Common myeloid progenitor, CD34-positive (primary cell): ENCODE measurements around the gene DAZAP1.
"Not testable (repeated sequence)": the region's sequence is repeated elsewhere in the genome, so short reads cannot be mapped to it uniquely, and the experiment has no call there.

Experiments used
- CTCF ChIA-PET: fragments of 350-600 bp; sonication (Branson Sonifier 250); formaldehyde crosslinking; loops from one replicate; lab custom pipeline; 2021; ENCODE audit warnings: antibody characterized with exemption; lab: Charles Lee
- POLR2A ChIA-PET: fragments of 350-600 bp; sonication (Branson Sonifier 250); formaldehyde crosslinking; loops from one replicate; lab custom pipeline; 2021; ENCODE audit warnings: antibody characterized with exemption; lab: Charles Lee
- DNase-seq, 3 donors: peaks; one replicate each; pipeline versions ENCODE4 v3.0.0 to v3.0.0-alpha.2; 2013
- H3K27ac ChIP-seq, 2 experiments: 1 replicate in 1 of 2; 2 replicates in 1 of 2; pipeline ENCODE4 v1.7.0; 2013; ENCODE audit warnings: inconsistent platforms in 2 of 2, low read length in 2 of 2, mild to moderate bottlenecking in 2 of 2, low read depth in 1 of 2, moderate library complexity in 1 of 2; ENCODE audit not compliant: severe bottlenecking in 2 of 2, insufficient read depth in 1 of 2, poor library complexity in 1 of 2
- H3K27me3 ChIP-seq, 5 experiments: replicated peaks in 2 of 5; 1 replicate in 3 of 5; 2 replicates in 2 of 5; pipeline versions ENCODE4 v1.6.1 to v1.7.0; 2013; ENCODE audit warnings: low read length in 4 of 5, mild to moderate bottlenecking in 2 of 5, moderate library complexity in 2 of 5, inconsistent platforms in 1 of 5; ENCODE audit not compliant: insufficient read depth in 5 of 5, control insufficient read depth in 4 of 5
- H3K36me3 ChIP-seq, 4 experiments: 1 replicate in 2 of 4; 2 replicates in 2 of 4; pipeline versions ENCODE4 v1.6.1 to v1.7.0; 2013; ENCODE audit warnings: low read length in 3 of 4, control low read depth in 1 of 4, mild to moderate bottlenecking in 1 of 4; ENCODE audit not compliant: control insufficient read depth in 4 of 4, insufficient read depth in 4 of 4
- H3K4me1 ChIP-seq, 4 experiments: 1 replicate in 3 of 4; 2 replicates in 1 of 4; pipeline versions ENCODE4 v1.6.1 to v1.7.1; 2013; ENCODE audit warnings: low read length in 3 of 4, mild to moderate bottlenecking in 3 of 4, control low read depth in 1 of 4, inconsistent platforms in 1 of 4, moderate library complexity in 1 of 4; ENCODE audit not compliant: control insufficient read depth in 4 of 4, insufficient read depth in 4 of 4; ENCODE audit errors: control extremely low read depth in 1 of 4
- H3K4me3 ChIP-seq, 7 experiments: 1 replicate in 4 of 7; 2 replicates in 3 of 7; pipeline versions ENCODE4 v1.5.1 to v1.7.0; 2013; ENCODE audit warnings: mild to moderate bottlenecking in 7 of 7, low read length in 6 of 7, moderate library complexity in 6 of 7, inconsistent platforms in 2 of 7, low read depth in 2 of 7, control low read depth in 1 of 7; ENCODE audit not compliant: insufficient read depth in 4 of 7, control insufficient read depth in 1 of 7; ENCODE audit errors: extremely low read depth in 1 of 7
- H3K9me3 ChIP-seq, 5 experiments: 1 replicate in 4 of 5; 2 replicates in 1 of 5; pipeline versions ENCODE4 v1.6.1 to v1.7.1; 2013; ENCODE audit warnings: low read length in 4 of 5, mild to moderate bottlenecking in 2 of 5, inconsistent platforms in 1 of 5, low read depth in 1 of 5, moderate library complexity in 1 of 5; ENCODE audit not compliant: control insufficient read depth in 4 of 5, insufficient read depth in 2 of 5; ENCODE audit errors: control extremely low read depth in 1 of 5
- WGBS: methylation state at CpG from one replicate; pipeline ENCODE4 v1.1.5; 2013; ENCODE audit not compliant: insufficient coverage; 5-methylcytosine and 5-hydroxymethylcytosine counted together

The DAZAP1 gene

DNA sequence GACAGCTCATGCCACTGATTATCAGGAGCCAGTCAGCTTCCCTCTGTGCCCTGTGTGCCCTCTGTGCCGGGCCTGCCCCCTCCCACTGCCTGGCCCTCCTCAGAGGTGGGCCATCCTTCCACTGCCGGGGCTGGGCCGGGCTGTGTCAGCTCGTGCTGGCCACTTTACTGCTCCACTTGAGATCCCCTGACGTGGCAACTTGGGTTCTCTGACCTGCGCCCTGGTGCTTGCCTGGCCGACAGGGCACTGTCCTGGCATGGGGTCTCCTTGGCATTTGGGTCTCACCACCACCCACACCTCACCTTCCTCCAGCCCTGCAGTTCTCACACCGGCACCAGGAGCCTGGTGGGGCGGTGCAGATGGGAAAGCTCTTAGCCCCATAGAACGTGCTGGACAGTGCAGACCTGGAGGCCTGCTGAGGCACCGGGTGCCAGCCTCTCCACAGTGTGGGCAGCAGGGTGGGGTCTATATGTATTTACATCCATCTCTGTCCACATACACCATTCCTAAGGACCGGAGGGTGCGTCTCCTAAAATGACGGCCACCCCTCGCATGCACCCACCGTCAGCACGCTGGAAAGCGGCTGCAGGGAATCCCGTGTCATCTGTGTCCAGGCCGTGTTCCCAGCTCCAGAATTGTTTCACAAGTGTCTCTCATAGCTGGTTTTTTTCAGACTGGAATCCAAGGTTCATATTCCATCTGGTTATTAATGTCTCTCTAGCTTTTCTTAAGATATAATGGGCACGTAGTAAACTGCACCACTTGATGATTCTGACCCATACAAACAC is 11.8 kb downstream of the DAZAP1 start:
- ChIA-PET POLR2A (interaction anchor here (0.6 to 0.8 kb wide), 3 partner anchors 130 to 877 kb away, joined by 3 to 5 read pairs (median 5); no protein-coding TSS in a partner anchor), CTCF (interaction anchor here (0.9 kb wide), 1 partner anchor 9 kb away, joined by 3 read pairs; no protein-coding TSS in a partner anchor)
- Histone ChIP-seq H3K36me3 (peaks cover 16 to 87% (median 64%) of the 10 kb centered on the region in 4 experiments), H3K4me1 (peaks cover 0 to 21% (median 17%) of the 10 kb centered on the region in 4 experiments), H3K27me3 (no peaks in the 10 kb centered on the region), H3K27ac (no peak overlapping the region), H3K9me3 (no peaks in the 10 kb centered on the region), H3K4me3 (no peak overlapping the region)
- WGBS = 98% methylated on average over 21 of the region's 21 CpGs
- DNase-seq = no peak

DNA sequence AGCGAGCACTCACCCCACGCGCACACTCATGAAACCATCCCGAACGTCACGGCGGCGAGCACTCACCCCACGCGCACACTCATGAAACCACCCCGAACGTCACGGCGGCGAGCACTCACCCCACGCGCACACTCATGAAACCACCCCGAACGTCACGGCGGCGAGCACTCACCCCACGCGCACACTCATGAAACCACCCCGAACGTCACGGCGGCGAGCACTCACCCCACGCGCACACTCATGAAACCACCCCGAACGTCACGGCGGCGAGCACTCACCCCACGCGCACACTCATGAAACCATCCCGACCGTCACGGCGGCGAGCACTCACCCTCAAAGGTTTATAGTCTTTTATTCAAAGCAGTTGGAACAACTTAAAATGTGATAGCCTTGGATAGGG is 12.7 kb downstream of the DAZAP1 start:
- Histone ChIP-seq H3K4me1 (peaks cover 0 to 18% (median 14%) of the 10 kb centered on the region in 4 experiments), H3K36me3 (peaks cover 18 to 91% (median 70%) of the 10 kb centered on the region in 4 experiments)
- H3K27ac ChIP-seq, H3K27me3 ChIP-seq, H3K9me3 ChIP-seq, H3K4me3 ChIP-seq, POLR2A ChIA-PET, DNase-seq: not testable (repeated sequence)
- WGBS = 100% methylated on average over 6 of the region's 43 CpGs
- CTCF ChIA-PET = interaction anchor here (1.5 kb wide), 1 partner anchor 14 kb away, joined by 3 read pairs; no protein-coding TSS in a partner anchor

DNA sequence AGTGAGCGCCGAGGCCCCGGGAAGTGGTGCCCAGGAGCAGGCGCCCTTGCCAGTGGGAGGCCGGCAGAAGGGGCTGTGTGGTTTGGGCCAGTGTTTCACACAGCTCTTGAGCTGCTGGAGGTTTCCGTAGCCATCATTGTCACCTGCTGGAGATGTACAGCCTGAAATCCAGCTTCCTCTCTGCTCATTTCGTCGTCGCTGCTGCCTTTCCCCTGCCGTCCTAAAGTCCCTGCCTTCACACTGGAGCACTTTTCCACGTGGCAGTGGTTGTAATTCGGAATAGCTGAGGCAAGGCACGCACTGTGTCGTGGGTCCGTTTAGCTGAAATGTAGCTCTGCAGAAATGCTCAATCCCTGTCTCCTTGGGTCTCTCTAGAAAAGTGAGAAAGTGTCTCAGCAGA is 13.2 kb downstream of the DAZAP1 start:
- Histone ChIP-seq H3K9me3 (no peaks in the 10 kb centered on the region), H3K27ac (no peak overlapping the region), H3K36me3 (peaks cover 19 to 96% (median 74%) of the 10 kb centered on the region in 4 experiments), H3K4me1 (peaks cover 0 to 13% (median 9%) of the 10 kb centered on the region in 4 experiments), H3K27me3 (no peaks in the 10 kb centered on the region), H3K4me3 (no peak overlapping the region)
- WGBS = 97% methylated on average over 15 of the region's 15 CpGs
- ChIA-PET POLR2A (no interaction called here), CTCF (interaction anchor here (1.5 kb wide), 1 partner anchor 15 kb away, joined by 3 read pairs; no protein-coding TSS in a partner anchor)
- DNase-seq = no peak

DNA sequence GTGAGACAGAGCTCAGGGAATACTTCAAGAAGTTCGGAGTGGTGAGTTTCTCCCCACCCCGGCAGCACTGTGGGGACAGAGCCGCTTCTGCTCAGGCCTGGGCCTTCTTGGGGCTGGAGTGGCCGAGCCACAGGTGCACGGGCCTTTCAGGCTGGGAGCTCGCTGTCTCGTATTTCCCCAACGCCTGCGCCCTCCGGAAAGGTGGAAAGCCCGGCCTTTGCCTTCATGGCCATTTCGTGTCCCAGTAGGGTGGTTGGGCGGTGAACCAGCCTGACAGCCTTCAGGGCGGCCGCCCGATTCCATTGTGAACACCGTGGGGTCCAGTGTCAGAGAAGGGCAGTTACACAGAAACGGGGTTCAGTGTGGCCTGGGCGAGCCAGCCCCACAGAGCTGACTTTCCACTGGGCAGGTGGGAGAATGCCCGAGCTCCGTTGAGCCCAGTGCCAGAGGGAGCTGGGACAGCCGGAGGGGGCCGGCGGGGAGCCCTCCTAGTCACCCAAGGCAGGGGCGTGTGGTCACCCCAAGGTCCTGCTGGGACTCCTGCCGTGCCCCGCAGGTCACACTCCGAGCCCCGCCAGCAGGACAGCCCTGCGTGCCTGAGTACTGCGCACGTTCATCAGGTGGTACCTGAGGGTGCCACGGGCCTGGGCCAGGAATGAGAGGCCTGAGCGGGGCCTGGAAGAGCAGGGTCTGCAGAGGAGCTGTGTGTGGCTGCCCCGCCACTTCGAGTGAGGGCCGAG is 14.0 kb downstream of the DAZAP1 start:
- H3K4me3 ChIP-seq = no peak overlapping the region
- H3K4me1 ChIP-seq = peaks cover 0 to 5% (median 2%) of the 10 kb centered on the region in 4 experiments
- CTCF ChIA-PET = interaction anchor here (1.5 kb wide), 1 partner anchor 16 kb away, joined by 3 read pairs; no protein-coding TSS in a partner anchor
- H3K27me3 ChIP-seq = no peaks in the 10 kb centered on the region
- no peaks in the 10 kb centered on the region for H3K9me3 ChIP-seq
- DNase-seq = no peak
- POLR2A ChIA-PET = no interaction called here
- H3K36me3 ChIP-seq = peaks cover 23 to 96% (median 80%) of the 10 kb centered on the region in 4 experiments
- 100% methylated on average over 37 of the region's 37 CpGs for WGBS
- no peak overlapping the region for H3K27ac ChIP-seq

DNA sequence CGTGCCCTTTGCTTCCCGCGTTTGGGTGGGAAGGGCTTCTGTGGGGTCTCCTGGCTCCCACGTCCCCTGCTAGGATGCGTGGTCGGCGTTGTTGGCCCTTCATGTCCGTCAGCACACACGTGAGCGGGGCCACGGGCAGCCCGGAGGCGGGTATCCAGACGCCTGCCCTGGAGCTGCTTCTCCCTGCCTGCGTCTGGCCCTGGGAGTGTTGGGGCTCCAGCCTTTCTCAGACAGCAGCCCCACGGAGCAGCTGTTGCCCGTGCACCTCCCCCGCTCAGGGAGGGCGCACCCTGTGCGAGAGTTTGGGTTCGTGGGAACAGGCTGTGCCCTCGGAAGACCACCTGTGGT is 14.5 kb downstream of the DAZAP1 start:
- Histone ChIP-seq H3K36me3 (peaks cover 23 to 96% (median 81%) of the 10 kb centered on the region in 4 experiments), H3K27ac (no peak overlapping the region), H3K4me3 (no peak overlapping the region), H3K9me3 (no peaks in the 10 kb centered on the region), H3K27me3 (no peaks in the 10 kb centered on the region), H3K4me1 (peaks cover 0 to 1% (median 0%) of the 10 kb centered on the region in 4 experiments)
- CTCF ChIA-PET = no interaction called here
- 98% methylated on average over 22 of the region's 22 CpGs for WGBS
- no peak for DNase-seq
- POLR2A ChIA-PET = no interaction called here

DNA sequence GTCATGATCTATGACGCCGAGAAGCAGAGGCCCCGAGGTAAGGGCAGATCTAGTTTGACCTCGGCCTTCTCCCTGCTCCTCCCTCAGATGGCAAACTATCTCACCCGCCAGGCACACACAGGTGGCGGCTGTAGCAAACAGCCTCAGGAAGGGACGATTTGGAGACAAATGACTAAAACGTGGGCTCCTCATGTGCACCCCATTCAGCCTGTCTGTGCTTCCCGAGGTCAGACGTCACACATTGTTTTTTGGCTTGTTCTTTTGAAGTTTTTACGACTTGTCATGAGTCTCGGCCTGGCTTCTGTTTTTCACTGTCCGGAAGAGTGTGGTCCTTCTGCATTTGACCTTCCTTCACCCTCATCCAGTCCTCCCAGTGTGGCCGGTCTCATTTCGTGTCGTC is 15.0 kb downstream of the DAZAP1 start:
- no peaks in the 10 kb centered on the region for H3K9me3 ChIP-seq
- CTCF ChIA-PET = no interaction called here

More for the DNA sequence above, 15.0 kb downstream of the DAZAP1 start:
- Histone ChIP-seq H3K4me3 (no peak overlapping the region), H3K27ac (no peak overlapping the region), H3K36me3 (peaks cover 23 to 96% (median 80%) of the 10 kb centered on the region in 4 experiments), H3K4me1 (no peaks in the 10 kb centered on the region), H3K27me3 (no peaks in the 10 kb centered on the region)
- POLR2A ChIA-PET = no interaction called here
- 96% methylated on average over 15 of the region's 16 CpGs for WGBS
- DNase-seq = no peak
